NCI-H446 (cell line): ENCODE data around the gene FOXA1.
A peak's percentile ranks its signal among the peaks of the same experiment; 100 is the strongest.

Experiments used
- DNase-seq, 2 experiments: peaks; one replicate each; lab custom pipeline; 2025; lab: John Stamatoyannopoulos, UW

Gene FOXA1

GRCh38 chr14:37602605-37603453 lies 7.8 kb upstream of the FOXA1 start:
- DNase-seq, result no peak

DNA sequence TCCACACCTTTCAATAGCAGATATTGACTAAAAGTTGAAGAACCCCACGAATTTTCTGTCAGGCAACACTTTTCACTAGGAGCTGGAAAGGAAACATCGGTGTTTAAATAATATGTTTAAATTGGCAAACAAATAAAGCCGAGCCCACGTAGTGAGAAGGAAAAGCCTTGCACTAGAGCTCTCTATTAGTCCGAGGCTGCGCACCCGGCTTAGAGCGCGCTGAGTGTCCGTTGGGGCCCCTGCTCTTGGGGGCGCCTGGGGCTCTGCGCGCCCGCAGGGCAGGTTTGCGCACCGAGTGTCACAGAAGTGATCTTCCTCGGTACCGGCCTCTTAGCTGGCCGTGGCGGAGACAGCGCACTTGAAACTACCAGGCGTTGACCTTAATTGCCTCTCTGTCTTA lies 6.8 kb upstream of the FOXA1 start:
- no peak for DNase-seq

DNA sequence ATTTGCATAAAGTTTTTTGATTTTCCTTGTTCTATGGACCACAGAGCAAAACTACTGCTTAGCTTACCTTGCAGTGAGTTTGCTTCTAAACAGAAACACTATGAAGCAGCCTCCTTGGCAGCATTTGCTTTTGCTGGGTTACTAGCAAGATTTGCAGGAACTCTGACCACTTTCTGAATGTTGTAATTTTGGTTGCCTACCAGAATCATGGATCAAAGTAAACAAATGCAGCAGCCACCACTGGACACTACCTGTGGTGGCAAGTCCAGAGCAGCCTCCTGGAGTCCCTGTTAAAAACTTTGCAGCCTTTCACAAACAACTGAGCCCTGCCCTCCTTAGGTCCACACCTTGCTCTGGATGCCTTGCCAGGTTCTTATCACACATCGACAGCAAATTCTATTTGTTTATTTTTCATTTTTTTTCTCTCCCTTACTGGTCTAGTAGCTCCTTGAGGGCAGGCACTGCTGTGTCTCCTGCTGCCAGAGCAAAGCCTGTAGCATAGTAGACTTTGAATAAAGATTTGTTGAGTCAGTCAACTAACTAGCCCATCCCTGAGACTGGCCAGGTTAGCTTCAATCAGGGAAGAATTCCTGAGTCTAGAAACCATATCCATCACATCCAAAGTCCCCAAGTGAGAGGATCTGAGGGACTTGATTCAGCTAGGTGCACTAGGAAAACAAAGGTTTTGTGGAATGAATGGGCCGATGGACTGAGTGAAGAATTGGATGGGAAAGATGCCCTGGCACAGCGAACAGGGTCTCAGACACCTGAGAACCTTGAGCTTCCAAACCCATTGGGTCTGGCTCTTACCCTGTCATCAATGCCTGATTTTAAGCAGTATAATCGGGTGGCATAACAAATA lies 6.1 kb upstream of the FOXA1 start:
- DNase-seq, result no peak

DNA sequence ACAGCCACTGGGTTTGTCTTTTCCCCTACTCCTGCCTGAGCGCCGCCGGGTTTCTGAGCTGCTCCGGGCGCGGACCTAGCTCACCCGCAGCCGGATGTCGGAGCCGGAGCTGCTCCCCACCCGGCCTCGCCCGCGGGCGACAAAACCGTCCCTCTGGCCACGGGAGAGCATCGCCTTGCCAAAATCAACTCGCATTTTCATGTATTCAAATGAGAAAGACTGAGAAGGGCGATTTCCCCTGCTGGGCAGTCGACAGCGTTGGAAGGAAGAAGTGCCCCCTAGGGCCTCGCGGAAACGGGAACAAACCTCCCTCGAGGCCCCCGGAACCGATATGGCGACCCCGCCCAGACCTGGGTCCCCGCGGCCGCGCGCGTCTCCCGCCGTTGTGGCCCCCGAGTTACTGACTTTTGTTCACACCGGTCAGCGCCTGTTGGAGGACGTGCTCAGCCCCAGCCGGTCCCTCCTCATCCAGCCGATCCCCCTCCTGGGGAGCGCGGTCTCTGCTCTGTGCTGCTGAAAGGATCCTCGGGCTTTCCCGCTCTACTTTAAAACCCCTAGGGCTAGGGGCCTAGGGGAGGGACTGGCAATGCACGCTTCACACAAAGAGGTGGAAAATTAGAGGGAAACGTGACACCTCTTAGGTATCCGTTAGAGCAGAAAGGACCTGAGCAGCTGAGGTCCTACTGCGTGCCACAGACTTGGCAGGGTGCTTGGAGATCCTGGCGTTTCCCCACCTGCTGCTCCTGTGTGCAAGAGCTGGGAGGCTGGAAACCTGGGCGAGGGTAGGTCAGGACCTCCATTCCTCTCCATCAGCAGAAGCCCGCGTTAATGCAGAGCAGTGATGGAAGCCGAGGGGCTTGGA lies 4.7 kb upstream of the FOXA1 start:
- DNase-seq, result no peak

- no peak for DNase-seq
Observed at GRCh38 chr14:37598747-37599506, 3.9 kb upstream of the FOXA1 start.

DNA sequence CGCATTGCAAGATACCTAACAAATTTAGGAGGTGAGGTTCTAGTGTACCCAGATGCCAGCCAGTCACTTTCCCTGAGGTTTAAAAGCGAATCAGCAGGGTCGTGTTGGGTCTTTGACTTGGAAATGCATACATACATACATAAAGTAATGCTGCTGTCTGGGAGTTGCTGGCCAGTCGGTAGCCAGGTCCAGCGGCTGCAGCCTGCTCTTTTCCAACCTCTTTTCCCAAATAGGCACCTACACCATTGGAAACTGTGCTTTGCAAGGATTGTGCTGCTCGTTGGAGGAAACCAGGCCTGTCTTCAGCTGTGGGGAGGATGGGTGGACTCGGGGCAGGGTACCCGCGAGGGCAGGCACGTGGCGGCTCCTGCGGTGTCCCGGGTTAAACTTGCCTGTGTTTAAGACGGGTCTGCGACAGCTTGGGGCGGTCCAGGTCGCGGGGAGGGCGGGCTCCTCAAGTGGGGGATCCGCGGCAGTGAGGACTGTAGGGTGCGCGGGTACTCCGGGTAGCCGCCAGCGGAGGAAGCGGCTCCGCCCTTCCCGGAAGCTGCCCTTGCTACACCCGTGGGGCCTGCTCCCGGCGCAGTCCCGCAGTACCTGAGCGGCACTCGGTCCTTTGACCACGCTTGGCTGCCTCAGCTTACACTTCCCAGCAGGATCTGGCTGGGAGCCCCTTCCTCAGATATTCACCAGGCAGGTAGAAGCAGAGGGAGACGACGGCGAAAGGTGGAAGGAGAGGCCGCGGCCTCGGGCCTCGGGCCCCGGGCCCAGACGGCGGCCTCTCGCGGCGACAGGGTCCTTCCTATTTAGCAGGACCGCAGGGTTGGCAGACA lies 3.1 kb upstream of the FOXA1 start:
- DNase-seq, result no peak

- DNase-seq, result no peak
Observed at GRCh38 chr14:37597538-37597913, 2.5 kb upstream of the FOXA1 start.

- no peak for DNase-seq
Observed at GRCh38 chr14:37596790-37597472, 1.9 kb upstream of the FOXA1 start.

DNA sequence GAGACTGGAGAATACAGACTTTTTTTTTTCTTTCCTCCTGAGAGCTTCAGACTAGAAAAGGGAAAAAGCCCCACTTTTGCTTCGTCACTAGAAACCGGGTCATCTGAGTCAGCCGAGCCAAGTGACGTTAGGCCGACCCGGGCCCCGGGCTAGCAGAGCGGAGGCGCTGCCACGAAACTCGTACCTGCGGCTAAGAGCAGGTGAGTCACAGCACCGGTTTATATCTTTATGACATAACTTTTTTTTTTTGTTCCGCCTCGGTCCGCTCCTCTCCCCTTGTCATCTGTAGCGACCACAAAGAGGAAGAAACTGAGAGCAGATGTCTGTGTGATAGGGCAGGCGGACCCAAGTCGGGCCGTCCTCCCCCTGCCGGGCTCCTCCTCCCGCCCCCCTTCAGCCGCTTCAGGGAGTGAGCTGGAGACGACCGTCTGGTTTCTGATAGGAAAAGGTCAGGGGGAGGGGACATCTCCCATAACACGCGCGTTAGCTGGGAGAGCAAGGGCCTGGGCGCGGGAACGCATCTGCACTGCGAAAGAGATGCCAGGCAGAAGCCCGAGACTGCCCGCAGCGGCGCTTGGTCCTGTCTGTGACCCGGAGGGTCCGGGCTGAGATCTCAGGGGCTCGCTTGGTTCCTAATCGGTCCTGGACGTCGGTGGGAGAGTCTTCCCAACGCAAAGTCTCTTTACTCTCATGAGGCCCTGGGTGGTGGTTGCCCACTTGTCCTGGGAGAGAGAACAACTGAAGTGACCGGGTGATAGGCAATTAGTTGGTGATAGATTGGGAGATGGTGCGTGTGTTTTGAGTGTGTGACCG lies 966 bp upstream of the FOXA1 start:
- DNase-seq, result peak; percentile 80 to 96

GRCh38 chr14:37594238-37594970 lies 645 bp downstream of the FOXA1 start:
- peak; percentile 93 to 97 for DNase-seq

DNA sequence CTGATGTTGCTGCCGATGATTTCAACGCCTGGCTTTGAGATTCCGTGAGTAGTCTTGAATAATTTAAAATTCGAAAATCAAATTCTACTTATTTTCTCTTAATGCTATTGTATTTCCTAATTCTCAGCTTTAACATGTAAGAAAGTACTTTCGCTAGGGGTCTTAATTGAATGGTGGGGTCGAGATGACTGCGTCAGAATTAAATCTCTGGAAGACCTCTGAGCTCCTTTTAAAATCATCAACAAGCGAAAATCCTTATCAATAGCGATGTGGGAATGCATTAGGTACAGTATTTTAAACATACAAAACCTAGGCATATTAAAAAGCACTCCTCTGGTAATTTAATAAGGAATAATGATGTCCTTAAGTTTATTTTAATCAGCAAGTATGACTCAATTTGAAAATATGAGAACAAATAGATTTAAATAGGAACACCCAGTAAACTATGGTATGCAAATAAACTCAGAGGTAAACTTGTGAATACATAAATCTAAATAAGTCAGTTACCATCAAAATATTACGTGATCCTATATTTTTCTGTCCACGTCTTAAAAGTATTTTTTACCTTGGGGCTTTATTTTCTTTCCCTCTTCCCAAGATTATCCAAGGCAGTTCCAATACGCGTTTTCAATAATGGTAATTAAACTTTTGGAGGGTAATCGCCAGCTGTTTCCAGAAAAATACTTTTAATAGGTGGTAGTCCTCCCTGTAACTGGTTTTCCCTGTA lies 1.4 kb downstream of the FOXA1 start:
- DNase-seq, result no peak

DNA sequence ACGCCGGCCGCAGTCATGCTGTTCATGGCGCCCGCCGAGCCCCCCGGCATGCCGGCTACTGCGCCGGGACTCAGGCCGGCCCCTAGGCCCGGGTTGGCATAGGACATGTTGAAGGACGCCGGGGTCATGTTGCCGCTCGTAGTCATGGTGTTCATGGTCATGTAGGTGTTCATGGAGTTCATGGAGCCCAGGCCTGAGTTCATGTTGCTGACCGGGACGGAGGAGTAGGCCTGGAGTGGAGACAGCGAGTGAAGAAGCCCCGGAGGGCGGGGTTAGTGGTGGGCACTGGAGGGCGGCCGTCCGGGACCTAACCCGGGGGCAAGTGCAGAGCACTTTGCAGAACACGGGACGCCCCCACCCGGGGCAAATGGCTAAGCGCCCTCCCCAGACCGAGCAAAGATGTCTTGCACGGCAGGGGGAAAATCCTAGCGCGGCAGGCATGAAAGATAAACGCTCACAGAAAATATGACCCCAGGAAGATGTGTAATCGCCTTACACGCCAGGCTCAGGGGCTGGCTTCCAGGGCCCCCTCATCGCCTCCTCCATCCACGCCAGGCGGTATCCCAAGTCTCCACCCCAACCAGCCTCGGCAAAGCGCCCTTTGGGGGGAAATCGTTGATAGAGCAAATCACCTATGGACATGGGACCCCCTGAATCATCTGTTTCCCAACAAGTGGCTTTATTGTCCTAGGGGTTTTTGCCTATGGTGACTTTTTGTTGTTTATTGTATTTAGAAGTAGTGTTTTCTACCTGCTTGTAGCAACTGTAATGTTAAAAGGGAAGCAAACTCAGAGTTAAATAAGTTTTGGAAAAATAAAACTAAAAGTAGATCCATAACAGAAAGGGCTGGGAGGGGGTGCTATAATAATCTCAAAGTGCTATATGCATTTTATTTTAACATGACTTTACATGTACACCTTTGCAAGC lies 2.3 kb downstream of the FOXA1 start:
- DNase-seq, result peak in 1 of 2 experiments; percentile 27

DNA sequence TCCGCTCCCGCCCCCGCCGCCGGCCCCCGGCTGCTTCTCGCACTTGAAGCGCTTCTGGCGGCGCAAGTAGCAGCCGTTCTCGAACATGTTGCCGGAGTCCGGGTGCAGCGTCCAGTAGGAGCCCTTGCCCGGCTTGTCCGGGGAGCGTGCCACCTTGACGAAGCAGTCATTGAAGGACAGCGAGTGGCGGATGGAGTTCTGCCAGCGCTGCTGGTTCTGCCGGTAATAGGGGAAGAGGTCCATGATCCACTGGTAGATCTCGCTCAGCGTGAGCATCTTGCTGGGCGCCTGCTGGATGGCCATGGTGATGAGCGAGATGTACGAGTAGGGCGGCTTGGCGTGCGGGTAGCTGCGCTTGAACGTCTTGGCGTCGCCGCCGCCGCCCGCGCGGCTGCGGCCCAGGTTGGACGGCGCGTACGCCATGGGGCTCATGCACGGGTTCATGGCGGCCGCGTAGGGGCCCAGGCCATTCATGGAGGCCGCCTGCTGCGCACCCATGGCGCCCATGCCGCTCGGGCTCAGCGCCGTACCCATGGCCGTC lies 3.0 kb downstream of the FOXA1 start:
- DNase-seq, result peak in 1 of 2 experiments; percentile 35

- DNase-seq, result no peak
Observed at GRCh38 chr14:37591311-37591940, 3.6 kb downstream of the FOXA1 start.

GRCh38 chr14:37590428-37591139 lies 4.5 kb downstream of the FOXA1 start:
- DNase-seq, result no peak
